HG03159 (cell line): ENCODE measurements around the gene ABCC11.
"Not testable (repeated sequence)": the region's sequence is repeated elsewhere in the genome, so short reads cannot be mapped to it uniquely, and the experiment has no call there.

Experiments used
- ATAC-seq: cut with Tn5 transposase; IDR thresholded peaks from one replicate; pipeline ENCODE4 v1.9.1; 2021; ENCODE audit warnings: mild to moderate bottlenecking, moderate library complexity; ENCODE audit not compliant: unreplicated experiment

The ABCC11 gene

DNA sequence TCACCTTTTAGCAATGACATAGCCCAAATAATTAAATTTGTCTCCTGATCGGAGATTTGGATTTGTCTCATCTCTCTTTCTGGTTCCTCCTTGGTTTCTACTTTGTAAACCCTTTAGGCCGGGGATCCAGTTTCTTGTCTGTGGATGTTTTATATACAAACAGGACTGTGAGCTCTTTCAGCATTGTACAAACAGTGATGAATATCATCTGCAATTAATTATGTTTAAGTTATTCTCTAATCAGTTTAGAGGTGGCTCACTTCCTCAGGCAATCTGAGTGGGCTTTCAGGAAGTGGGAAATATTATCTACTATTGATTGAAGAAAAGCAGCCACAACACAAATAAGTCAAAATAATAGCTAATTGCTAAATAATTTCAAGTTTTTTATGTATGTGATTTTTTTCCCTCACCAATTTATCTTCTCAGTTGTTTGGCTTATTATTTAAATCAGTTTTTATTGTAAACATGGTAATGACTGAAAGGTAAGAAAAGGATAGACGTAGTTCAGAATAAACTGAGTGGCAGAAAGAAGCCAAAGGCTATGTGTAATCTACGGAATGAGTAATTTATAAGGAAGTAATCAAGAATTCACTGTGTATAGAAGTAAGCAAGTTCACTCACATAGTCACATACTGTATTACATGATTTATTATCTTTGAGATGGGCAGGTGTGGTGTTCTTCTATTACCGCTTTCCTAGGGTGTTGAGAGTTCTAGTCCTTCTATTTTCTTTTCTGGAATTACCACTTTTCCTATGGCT lies 3.4 kb upstream of the ABCC11 start:
- ATAC-seq: no peak

DNA sequence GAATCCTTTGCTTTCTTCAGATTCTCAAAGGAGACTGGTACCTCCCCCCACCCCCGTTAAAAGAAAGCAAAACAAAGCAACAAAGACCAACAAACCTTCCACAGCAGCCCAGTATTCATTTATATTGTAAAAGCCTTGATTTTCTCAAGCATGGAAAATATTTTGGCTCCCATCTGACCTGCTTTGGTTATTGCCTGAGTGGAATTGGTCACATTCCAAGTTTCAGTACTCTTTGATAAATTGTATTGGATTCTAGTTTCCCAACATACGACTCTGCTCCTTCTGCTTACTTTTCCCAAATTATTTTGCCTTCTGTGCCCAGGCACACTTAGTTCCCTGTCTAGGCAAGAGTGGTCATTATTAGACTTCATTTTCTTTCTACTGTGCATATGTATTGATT lies 1.3 kb downstream of the ABCC11 start:
- no peak for ATAC-seq

DNA sequence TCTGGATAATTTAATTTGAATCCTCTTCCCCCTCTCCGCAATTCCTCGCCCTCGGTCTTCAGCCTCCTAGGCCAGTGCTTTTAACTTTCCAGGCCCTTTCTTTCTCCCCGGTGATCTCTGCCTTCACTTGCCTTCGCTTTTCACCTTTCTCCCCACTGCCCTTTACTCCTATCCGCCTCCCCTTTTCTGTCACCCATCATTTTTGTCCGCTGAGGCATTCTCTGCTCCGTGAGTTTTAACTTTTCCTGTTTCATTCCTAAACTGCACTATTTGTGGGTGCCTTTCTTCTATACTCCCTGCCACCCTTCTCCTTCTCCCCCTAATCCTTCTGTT lies 2.5 kb downstream of the ABCC11 start:
- ATAC-seq: no peak

DNA sequence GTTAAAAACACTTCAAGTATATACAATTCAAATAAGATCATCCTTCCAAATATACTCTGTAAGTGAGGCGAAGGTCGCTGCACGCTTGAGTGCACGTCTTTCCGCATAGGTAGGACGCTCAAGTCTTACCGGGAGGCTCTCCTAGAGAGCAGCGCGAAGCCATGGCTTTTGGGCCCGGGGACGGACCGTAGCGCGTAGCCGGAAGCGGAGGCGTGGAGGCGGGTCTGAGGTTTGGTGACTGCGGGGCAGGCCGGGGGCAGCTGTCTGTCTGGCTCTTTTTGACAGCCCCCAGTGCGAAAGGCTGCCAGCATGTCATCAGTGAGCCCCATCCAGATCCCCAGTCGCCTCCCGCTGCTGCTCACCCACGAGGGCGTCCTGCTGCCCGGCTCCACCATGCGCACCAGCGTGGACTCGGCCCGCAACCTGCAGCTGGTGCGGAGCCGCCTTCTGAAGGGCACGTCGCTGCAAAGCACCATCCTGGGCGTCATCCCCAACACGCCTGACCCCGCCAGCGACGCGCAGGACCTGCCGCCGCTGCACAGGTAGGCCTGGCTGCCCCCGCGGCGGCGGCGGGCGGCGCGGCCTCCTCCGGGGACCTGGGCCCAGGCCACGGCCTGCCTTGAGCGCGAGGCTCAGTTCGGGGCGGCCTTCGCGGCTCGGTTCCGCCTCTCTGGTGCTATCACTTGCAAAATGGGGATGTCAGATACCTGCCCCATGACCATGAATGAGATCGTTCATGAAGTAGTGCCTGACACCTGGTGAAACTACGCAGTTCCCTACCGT lies 3.1 kb downstream of the ABCC11 start, which contains the start of gene LONP2:
TSS of gene LONP2 (plus strand) at position 221 of the 783 bp plus-strand sequence. CDS start at position 310, 89 bp downstream.
- ATAC-seq: peak; percentile 96

DNA sequence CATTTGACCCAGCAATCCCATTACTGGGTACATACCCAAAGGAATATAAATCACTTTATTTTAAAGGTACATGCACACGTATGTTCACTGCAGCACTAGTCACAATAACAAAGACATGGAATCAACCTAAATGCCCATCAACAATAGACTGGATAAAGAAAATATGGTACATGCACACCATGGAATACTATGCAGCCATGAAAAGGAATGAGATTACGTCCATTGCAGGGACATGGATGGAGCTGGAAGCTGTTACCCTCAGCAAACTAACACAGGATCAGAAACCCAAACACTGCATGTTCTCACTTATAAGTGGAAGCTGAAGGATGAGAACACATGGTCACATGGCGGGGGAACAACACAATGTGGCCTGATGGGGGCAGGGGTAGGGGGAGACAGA lies 7.2 kb downstream of the ABCC11 start:
- ATAC-seq: not testable (repeated sequence)

DNA sequence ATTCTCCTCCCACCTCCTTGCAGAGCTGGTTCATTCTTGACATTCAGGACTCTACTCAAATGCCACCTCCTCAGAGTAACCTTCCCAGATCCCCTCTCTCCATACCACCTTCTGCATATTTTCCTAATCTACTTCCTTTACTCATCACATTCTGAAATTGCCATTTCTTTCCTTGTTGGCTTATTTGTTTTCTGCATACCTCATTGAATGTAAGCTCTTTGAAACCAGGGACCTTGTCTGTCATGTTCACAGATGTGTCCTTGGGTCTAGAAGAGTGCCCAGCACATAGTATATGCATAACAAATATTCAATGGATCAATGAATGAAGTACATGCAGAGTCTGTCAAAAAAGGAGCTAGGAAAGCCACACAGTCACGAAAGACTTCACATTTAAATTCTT lies 11.1 kb downstream of the ABCC11 start:
- ATAC-seq: no peak

DNA sequence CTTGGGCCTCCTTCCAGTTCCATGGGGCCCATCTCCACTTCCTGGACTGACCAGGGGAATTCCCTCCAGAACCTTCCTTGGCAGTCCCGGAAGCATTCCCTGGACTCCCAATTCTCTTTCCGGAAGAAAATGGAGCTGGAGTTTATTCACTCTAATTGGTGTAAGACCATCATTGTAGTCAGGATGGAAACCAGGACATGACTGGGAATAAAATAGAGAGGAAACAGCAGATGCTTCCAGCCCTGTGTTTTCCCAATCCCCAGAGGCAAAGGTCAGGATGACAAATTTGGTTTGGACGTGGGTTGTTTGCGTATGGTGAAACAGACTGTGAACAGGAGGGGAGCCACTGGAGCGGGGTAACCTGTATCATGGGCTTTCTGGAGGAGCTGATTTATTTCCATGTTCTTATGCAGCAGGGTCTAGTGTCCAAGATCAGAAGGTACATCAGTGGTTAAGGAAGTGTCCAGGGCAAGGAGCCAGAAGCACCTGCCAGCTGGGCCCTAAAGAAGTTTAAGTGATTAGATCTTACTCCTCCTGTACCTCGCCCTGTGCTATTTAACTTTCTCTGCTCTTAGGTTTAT lies 11.7 kb downstream of the ABCC11 start:
- ATAC-seq: no peak

DNA sequence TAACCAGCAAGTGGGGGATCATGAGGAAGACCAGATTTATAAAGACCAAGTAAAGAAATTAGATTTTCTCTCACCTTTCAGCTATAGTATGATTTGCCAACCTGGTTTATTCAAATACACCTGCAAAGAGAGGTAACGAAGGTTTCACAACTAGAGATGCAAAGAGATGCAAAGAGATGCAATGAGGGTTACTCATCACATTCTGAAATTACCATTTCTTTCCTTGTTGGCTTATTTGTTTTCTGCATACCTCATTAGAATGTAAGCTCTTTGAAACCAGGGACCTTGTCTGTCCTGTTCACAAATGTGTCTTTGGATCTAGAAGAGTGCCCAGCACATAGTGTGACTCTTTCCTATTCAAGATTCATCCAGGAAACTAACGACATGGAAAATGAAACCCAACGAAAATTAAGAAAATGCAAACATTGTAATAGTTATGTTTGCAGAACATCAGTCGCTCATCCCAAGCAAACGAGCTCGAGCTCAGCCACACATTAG lies 12.2 kb downstream of the ABCC11 start:
- ATAC-seq: no peak

DNA sequence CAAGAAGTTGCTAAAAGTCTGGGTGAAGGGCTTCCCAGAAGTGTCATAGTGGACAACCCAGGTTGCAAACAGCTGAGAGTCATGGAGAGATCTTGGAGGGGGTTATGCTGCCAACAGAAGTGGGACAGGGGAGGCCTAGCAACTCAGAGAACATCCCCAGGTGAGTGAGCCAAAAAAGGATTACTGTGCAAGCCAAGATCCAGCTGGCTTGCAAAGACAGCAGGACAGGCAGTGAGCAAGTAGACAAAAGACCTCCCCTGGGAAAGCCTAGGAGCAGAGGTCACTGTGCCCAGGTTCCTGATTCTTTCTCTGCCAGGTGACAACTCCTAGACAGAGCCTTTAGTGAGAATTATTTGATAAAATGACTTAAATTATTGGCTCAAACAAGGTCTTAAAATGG lies 12.7 kb downstream of the ABCC11 start:
- no peak for ATAC-seq

DNA sequence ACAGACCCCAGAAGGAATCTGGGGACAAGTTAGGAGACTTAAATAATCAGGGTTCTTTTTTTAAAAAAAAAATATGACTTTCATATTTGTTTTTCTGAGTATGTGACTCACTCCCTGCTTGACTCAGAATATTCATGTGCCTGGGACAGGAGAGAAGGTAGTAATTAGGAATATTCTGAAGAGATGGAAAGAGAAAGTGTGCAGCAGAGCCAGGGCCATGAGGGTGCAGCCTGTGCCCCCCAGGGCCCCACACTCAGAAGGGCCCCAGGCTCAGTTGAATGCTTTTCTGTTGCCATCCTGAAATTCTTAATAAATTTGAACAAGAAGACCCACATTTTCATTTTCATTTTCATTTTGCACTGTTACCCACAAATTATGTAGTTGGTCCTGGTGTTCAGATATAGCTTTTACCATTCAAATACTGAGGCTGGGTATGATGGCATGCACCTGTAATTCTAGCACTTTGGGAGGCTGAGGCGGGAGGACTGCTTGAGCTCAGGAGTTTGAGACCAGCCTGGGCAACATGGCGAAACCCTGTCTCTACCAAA lies 14.8 kb downstream of the ABCC11 start:
- ATAC-seq: no peak

DNA sequence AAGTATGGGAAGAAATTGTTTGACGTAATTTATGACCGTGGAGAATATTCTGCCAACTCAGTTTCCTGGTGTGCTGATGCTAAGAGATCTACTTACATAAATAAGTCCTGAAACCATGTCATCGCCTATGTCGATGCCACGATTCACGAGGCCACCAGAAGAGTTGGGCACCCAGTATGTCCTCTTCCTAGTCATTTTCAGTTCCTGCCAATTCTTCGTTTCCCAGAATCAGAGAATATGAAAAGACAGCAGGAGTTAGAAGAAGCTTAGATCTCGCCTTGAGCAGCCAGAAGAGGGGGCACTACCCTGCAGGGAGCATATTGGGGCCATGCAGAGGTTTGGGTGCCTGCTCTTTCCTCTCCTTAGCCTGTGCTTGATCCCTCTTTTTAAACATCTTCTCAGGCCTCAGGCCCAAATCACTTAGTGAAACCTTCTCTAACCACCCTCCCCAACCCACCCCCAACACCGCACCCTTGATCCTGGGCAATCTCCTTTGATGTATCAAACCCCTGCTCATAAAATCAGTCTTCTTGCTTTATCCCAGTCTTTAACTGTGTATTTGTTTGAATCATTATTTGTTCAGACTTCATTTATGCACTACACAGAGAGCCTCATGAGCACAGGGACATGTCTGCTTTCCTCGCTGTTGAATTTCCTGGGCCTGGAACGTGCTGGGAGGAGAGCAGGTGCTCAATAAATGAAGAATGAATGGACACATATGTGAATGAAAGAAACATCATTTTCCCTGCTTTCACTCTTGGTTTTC lies 15.4 kb downstream of the ABCC11 start:
- ATAC-seq: no peak

DNA sequence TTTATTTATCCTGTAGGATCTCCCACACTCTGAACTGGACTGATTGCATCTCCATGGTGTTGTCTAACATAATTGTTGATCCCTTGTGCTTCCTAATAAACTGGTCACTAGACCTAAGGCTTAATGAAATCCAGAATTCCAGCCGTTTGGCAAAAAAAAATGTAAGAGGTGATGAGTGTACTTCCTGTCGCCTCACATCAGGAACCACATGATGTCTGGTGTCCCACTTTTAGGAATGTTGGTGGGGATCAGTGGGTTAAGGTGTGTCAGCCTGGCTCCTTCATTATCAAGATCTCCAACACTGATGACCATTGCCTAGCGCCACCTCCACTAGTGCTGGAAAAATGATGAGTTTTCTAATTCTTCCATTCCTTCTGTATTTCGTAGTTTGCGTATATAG lies 21.9 kb downstream of the ABCC11 start:
- no peak for ATAC-seq

DNA sequence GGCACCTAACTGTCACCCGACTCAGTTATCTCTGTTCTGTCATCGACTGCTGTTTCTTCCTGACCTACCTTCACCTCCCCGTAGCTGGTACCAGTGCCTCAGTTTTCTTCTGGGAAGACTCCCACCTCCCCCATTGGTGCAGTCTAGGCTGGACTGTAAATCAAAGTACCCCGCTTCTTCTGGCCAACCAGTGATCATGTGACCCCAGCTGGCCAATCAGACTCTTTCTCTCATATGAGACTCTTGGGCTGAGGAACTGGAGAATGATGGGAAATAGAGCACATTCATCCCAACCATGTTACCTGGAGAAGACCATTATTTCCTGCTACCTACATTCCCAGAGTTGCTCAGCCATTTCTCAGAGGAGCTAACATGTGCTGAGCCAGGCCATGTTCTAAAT lies 23.8 kb downstream of the ABCC11 start:
- no peak for ATAC-seq

DNA sequence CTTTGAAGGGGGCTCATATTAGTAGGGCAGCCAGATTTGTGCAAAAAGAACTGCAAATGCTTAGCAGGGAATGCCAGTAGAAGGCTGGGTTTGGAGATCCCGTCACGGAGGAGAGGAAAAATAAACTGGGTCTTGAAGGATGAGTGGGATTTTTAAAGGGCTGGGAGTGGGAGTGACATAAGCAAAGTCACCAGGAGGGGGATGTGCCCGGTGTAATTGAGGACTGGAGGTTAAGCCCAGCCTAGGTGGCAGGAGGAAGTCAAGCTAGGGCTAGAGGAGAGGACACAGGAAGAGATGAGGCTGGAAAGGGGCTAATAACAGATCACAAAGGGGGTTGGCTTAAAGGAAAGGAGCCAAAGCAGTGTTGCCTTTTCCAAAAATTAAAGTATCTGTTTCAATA lies 26.4 kb downstream of the ABCC11 start:
- no peak for ATAC-seq

DNA sequence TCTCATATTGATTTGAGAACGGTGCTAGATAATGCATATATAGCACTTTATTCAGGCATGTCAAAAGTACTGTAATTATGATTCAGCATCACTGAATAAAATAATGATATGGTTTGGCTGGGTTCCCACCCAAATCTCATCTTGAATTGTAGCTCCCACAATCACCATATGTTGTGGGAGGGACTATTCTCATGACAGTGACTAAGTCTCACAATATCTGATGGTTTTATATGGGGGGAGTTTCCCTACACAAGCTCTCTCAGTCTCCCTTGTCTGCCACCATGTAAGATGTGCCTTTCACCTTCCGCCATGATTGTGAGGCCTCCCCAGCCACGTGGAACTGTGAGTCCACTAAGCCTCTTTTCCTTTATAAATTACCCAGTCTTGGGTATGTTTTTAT lies 28.9 kb downstream of the ABCC11 start:
- ATAC-seq: no peak

DNA sequence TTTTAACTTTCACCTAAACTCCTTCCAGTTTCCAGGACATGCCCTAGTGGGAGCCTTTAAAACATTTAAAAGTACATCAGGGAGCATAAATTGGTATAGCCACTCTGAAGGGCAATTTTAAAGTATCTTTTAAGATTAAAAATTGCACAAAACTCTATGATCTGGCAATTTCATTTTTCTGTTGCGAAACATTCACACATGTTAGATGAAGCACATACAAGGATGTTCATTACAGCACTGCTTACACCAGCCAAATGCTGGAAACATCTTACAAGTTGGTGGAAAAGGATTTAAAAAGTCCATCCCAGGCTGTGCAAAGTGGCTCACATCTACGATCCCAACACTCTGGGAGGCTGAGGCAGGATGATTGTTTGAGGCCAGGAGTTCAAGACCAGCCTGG lies 29.6 kb downstream of the ABCC11 start:
- no peak for ATAC-seq

DNA sequence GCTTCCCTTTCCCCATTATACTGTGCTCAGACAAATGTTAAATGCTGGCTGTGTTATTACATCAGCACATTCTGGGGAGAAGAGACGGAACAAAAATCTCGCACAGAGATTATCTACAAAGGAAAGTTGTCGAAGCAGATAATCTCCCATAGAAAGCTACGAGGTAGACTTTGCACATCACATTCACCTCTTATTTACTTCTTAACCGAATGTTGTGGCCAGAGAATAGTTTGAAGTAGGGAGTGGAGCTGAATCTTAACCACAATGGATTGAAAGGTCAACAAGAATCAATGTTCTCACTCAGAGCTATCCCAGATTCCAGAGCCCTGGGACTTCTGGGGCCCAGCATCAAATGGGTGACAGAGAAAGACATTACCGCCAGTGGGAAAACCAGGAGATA lies 31.6 kb downstream of the ABCC11 start:
- no peak for ATAC-seq

DNA sequence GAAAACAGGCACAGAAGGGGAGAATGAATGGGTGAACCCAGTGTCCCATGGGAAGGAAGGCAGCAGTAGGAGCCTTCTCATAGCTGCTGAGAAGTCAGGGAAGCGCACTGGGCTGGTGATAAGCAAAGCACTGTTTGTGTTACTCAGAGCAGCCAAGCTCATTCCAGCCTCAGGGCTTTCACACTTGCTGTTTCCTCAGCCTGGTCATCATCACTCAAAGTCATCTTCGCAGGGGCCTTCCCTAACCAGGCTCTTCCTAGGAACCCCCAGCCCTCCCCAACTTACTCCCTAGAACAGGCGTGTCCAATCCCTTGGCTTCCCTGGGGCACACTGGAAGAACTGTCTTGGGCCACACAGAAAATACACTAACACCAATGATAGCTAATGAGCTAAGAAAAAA lies 35.3 kb downstream of the ABCC11 start:
- ATAC-seq: no peak

DNA sequence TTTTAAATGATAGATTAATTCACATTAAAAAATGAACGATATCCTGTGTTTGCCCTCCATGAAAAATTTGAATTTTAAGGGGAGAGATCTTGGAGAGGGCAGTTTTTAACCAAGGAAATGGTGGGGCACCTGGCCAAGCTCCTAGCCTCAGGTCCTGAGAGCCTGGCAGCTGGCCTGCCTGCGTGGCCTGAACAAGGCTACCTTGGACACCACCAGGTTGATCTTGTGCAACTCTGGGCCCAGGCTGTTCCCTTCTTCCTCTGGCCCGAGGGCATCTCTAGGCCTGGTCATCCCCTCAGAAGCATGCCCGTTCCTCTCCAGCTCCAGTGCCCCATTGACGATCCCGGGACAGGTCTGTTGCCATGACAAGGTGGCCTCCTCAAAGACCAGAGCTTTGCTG lies 36.6 kb downstream of the ABCC11 start:
- ATAC-seq: no peak

DNA sequence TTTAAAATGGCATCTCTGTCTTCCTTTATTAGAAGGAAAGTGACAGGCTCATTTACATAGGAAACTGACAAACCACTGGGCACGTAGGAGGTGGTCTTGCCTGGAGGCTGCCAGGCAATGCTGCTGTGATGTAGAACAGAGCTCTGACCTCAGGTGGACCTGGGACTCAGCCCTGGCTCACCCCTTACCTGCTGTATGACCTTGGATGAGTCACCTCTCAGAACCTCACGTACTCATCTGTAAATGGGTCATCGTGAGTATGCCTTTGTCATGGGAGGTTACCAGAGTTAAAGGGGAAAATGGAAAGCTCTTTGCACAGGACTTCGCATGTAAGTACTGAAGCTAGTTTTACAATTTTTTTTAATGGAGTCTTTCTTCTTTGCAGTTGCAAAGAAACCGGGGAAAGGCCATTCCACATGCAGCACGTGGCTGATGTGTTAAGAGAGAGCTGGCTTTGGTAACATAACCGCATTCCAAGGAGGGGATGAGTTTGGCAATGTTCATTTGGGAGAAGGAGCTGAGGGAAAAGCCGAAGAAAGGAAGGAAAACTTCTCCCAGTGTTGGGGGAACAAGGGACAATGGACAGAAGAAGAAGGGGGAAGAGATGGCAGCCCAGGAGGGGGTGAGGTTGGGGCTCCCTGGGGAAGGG lies 40.6 kb downstream of the ABCC11 start:
- no peak for ATAC-seq

DNA sequence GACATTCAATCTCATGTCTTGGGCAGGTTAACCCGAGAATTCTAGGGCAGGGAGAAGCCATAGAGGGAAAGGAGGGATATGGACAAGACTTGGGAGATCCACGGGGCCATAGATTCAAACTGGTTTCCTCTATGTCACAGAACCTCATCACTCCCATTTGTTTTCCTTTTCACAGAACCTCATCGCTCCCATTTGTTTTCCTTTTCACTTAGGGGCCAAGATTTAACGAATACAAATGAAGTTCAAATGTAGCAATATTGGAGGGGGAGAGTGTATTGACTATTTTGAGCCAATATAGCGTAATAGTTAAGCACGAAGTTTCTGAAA lies 42.6 kb downstream of the ABCC11 start:
- ATAC-seq: no peak
